Tibial nerve (tissue), 3 donors: Measurements from ENCODE around the gene SH3TC1.

Experiments used
- POLR2A ChIP-seq, 2 donors: fragments of 450-650 bp; IDR thresholded peaks; one replicate each; pipeline ENCODE4 v1.6.1; 2017; ENCODE audit warnings: antibody characterized with exemption in 2 of 2, mild to moderate bottlenecking in 2 of 2, moderate library complexity in 2 of 2
- TF ChIP-seq, protein P1 (sequence below), 5 experiments: fragments of 200-600 bp in 3 of 5; fragments of 450-650 bp in 2 of 5; sonication (generic) in 3 of 5; IDR thresholded peaks; one replicate each; pipeline ENCODE4 v1.5.1; 2016 to 2019; ENCODE audit warnings: antibody characterized with exemption in 5 of 5, mild to moderate bottlenecking in 3 of 5, moderate library complexity in 2 of 5

- TF ChIP-seq, protein P1, sequence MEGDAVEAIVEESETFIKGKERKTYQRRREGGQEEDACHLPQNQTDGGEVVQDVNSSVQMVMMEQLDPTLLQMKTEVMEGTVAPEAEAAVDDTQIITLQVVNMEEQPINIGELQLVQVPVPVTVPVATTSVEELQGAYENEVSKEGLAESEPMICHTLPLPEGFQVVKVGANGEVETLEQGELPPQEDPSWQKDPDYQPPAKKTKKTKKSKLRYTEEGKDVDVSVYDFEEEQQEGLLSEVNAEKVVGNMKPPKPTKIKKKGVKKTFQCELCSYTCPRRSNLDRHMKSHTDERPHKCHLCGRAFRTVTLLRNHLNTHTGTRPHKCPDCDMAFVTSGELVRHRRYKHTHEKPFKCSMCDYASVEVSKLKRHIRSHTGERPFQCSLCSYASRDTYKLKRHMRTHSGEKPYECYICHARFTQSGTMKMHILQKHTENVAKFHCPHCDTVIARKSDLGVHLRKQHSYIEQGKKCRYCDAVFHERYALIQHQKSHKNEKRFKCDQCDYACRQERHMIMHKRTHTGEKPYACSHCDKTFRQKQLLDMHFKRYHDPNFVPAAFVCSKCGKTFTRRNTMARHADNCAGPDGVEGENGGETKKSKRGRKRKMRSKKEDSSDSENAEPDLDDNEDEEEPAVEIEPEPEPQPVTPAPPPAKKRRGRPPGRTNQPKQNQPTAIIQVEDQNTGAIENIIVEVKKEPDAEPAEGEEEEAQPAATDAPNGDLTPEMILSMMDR (IDR thresholded peaks at IDR 0.05): no peak
- no peak for TF ChIP-seq POLR2A (IDR thresholded peaks at IDR 0.05)
Observed at GRCh38 chr4:8199594-8200301, 658 bp downstream of the SH3TC1 start.
